Measurements from ENCODE around the gene MAP3K9. TPM values are rescaled to one million over a fixed set of nuclear protein-coding genes. Genes with fewer than 3 reads are reported as not detected.
A peak's percentile ranks its signal among the peaks of the same experiment; 100 is the strongest.

MAP3K9 gene
- polyA plus RNA-seq, 10 donors, result 0.17 to 0.98 (median 0.28) TPM

DNA sequence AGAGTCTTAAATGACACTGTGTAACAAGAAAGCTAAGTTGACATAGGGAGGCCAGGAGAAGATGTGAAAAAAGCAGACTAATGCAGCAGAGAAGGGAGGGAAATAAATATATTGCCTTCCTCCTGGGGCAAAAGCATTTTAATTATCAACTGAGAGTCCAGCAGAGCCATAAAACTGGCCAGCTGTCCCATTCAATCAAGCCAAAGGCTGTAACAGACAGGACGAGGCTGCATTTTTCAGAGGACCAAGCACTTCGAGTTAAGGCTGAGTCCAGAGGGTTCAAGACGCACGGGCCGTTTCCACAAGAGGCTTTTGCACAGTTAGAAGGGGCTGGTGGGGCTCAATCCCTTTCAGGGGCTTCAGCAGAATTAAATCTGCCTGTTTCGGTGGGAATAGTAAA lies 20.4 kb downstream of the MAP3K9 start:
- peak in 2 of 3 donors; percentile 23 to 34 for DNase-seq

DNA sequence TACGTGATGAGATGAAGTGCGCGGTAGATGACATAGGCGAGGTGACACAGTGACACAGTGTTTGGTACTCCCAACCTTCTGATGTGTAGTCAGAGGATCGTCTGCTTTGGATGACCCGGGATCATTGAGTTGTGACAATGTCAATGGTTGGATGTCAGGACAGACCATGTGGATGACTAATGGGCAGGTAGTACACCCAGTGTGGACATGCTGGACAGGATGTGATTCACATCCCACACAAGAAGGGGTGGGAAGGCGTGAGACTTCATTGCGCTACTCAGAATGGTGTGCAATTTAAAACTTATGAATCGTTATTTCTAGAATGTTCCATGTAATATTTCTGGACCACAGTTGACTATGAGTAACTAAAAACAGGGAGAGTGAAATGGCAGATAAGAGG lies 23.8 kb downstream of the MAP3K9 start:
- no peak for DNase-seq

DNA sequence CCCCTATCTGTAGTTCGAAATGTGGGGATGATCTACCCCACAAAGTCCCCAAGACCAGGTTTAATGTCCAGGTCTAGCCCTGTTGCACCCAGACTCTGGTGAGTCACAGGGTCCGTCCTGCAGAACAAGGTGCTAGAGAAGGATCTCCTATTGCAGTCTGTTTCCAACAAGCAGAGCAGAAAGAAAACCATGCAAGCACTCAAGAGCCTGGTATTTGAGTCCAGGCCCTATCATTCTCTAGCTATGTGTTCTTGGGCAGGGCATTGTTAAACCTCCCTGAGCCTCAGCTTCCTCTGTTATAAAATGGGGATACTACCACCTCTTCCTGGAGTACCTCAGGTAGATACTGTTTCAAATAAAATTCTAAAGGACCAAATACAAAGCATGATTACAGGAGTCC lies 24.4 kb downstream of the MAP3K9 start:
- DNase-seq, result no peak

DNA sequence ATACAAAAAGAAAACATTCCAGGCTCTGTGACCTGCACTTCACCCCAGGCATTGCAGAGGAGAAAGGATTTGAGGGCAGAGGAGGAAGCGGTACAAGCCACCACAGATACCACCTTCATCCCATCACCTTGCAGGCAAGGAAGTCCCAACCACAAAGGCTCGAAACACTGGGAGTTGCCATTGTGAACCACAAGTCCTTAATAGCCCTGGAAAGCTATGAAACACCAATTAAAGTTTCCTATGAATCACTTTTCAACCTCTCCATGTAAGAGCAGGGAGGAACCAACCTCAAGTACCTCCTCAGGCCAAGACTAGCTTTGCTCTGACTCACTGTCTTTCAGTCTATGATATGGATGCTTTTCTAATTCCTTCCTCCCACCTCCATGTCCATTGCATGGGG lies 27.0 kb downstream of the MAP3K9 start:
- DNase-seq, result peak in 1 of 3 donors; percentile 14

DNA sequence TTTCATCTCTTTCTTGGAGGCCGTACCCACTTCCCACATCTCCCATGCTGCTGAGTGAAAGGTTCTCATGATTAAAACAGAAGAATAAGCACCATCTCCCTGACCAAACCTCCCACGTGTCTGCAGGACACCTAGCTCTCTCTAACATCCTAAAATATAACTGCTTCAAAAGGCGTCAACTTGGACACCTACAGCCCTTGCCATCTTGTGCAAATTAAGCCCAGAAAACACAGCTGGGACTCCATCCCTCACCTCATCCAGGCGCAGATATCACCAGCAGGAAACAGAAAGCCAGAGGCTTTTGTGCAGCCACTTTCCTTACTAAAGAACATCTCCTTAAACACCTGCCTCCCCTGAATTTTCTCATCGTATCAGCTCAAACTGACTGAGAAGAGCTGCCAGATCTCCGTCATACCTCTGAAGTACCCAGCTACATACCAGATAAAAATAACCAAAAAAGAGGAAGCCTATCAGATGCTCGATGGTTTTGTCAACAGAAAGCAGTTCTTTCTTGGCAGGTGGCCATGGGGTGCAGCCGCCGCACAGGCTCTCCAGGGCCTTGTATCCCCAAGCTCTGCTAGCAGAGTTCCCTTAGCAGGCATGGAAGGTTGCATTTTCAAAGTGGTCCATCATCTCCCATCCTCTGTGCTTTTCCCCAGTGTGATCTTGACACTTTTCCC lies 28.8 kb downstream of the MAP3K9 start:
- peak in 1 of 3 donors; percentile 15 for DNase-seq

DNA sequence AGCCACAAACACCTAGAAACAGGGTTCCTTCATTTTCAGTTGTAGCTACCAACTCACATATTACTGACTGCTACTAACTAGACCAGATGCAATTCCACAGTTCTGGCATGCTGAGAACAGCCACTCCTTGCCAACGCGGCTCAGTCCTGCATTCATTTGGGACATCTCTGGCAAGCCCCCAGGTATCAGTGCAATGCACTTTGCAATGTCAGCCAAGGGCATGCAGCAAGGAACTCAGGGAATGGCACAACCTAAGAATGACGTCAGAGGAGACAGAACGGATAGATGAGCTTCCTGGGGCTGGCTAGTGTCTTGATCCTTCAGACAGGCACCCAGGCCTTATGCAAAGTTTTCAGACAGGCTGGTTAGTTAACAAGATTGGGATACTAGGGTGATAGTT lies 29.6 kb downstream of the MAP3K9 start:
- no peak for DNase-seq

DNA sequence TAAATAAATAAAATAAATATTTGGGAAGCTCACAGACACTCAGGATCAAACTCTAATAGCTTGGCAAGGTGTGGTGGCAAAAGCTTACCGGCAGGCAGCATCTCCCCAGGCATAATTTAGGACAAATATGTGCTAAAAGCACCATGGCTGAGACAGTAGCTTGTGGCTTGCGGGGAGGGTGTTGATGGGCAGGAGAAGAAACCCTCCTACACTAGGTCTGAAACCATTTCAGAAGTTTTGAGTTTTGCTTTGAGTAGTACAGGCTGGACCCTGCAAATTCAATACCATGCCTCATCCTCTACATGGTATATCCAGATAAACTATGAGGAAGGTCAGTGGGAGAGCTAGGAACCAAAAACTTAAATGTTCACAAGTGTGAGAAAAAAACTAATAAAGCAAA lies 33.1 kb downstream of the MAP3K9 start:
- no peak for DNase-seq

DNA sequence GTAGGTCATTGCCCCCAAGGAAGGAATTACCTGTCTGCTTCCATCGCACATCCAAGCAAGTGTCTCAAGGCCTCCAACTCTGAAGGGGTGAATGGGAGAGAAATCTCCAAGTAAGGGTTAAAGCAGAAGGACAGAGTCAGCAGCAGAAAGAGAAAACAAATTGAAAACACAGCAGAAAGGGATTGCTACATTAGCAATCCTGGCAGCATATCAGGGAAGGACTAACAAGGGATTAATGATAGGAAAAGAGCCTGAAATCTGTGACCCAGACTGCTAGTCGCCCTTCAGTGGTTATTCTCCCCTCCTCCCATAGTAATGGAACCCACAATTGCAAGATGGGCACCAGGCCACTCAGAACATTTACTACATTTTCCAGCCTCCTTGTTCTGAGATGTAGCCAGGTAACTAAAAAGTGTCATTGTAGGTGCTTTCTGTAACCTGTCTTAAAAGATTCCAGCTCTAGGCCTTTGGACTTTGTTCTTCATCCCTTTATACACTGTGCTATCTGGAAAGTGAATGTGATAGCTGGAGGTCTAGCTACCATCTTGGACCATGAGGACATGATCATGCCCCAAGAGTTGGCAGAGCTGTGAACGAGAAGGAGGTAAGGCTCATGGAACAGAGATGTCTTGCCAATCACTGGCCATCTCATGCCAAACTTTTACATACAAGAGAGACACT lies 36.0 kb downstream of the MAP3K9 start:
- no peak for DNase-seq

DNA sequence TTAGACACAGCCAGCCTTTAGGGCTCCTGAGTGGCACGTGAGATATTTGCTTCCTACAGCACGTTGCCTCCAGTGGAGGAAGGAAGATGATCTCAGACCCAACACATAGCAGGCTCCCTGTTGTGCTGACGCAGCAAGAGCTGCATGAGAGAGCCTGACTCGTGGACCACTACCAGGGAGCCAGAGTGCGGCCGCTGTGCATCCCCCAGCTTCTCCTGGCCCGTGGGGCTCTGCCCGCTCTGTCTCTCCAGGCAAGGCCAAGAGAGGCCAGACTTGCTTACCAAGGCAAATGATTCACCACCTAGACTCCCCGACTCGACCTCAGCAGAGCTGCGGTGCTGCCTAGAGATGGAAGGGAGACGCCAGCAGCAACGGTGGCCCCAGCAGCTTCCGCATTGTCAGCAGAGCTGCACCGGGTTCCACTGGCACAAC lies 37.5 kb downstream of the MAP3K9 start:
- peak in 2 of 3 donors; percentile 12 to 17 for DNase-seq

DNA sequence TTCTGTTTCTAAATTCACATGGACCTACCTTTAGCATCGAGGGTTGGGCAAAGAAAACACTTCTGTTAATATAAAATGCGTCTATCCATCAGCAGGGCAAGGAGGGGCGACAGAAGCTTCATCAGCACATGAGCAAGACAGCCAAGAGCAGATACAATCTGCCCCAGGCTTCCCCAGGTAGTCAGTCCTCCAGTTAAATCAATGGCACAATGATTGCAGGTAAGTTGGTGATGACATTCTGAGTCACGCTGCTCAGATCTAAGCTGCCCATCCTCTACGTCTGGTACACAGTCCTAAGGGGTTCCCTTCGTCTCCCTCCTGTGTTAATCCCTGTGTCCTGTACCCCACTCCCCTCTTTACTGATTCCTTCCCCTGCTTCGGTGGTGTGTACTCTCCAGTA lies 38.8 kb downstream of the MAP3K9 start:
- DNase-seq, result no peak

DNA sequence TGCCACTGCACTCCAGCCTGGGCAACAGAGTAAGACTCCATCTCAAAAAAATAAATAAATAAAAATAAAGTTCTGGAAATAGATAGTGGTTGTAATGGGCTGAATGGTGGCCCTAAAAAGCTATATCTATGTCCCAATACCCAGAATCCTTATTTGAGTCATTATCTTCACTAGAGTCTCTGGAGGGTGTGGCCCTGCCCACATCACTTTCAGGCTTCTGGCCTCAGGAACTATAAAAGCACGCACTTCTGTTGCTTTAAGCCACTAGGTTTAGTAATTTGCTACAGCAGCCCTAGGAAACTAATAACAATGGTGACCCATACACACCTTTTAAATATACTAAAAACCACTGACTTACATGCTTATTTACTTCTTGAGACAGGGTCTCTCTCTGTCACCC lies 49.9 kb downstream of the MAP3K9 start:
- DNase-seq, result no peak

DNA sequence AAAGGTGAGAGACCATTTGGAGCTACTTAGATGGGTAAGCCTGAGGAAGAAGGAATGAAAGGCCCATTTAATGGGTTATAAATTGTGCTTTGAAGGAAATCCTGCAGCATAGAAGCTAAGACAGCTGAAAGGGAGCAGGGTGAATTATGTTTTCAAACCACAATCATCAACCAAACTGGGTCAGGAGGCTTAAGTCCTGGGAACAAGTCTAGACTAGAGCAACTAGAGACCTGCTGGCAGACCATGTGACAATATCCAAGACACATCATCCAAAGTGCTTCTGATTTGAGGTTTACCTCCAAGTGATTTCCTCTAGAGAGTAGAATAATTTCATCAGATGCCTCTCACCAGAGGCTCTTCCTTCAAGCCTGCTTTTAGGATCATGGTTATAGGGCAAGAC lies 53.7 kb downstream of the MAP3K9 start:
- no peak for DNase-seq

DNA sequence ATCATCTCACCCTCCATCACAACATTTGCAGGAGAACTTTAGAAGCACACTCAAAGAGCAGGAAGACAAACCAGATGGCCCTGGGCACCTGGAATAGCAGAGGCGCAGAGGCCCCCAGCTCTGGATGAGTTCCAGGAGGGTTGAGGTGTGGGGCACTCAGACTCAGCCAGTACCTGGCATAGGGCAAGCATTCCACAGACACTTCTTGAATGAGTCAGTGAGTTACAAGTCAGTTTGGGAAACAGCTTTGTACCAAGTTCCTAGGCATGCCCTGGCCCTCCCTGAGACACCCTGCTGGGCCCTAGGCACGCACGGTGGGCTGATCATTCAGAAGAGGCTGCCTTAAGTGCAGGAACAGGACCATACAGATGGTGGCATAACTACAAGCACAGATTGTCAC lies 54.3 kb downstream of the MAP3K9 start:
- DNase-seq, result no peak

DNA sequence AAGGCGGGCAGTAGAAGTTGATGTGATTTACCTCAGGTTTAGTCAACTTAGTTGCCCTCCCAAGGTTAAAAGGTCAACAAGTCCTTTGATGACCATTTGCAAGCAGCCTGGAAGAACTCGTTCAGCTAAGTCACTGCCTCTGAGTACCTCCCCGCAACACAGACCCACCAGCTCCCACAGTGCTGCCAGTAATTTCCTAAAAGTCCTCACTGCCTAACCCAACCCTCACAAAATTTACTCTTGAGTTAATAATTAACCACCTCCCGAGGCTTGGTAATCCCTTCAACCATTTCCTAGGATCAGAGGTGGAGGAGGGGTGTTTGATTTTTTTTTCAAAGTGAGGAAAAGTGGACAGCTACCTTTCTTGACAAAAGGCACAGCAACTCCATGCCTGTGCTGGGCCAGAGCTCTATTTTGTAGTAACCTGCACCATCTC lies 55.8 kb downstream of the MAP3K9 start:
- no peak for DNase-seq

DNA sequence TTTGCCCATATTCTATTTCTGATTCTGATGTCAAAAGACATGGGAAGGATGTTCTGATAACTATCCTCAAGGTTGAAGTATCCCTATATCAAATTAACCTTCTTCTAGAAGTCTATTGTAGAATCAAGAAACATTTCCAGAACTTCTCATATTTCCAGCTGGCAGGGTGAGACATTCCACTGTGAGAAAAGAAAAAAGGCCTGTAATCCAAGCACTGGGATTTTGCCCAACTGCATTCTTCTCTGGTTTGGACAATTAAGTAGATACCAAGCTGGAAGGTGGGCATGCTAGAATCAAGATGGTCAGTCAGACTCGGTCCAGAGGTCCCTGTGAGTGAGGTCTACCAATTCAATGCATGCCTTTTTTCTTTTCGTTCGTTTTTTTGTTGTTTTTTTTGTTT lies 60.9 kb downstream of the MAP3K9 start:
- DNase-seq, result no peak

DNA sequence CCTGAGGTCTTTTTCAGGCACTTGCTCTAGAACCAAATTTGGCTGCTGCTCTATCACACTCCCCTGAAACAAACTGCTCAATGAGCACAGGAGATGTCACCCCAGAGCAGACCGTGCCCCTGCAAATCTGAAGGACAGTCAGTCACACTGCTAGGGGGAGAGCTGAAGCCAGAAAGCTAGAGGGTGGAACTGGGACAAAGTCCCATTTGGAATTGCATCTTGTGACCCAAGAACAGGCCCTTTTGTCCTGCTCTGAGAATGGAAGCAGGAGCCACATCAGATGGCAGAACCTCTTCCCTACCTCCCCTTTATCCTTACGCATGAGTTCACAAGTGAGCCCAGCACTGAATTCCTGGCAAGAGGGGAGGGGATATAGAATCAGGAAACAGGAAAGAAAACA lies 64.7 kb downstream of the MAP3K9 start:
- no peak for DNase-seq

DNA sequence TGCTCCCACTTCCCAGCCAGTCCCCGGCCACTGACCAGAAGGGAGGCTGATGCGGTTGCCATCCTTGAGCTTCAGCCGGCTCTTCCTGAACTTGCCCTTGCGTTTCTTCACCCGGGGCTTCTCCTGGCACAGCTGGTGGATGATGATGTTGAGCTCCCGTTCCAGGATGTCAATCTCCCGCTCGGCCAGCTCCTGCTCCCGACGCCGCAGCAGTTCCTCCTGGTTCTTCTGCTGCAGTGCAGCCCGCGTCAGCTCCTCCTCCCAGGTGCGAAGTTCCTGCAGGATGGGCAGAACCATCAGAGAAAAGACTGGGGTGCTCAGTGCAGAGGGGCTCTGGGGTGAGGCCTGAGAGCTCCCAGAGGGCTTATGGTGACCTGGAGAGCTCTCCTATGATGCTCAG lies 67.0 kb downstream of the MAP3K9 start:
- no peak for DNase-seq

DNA sequence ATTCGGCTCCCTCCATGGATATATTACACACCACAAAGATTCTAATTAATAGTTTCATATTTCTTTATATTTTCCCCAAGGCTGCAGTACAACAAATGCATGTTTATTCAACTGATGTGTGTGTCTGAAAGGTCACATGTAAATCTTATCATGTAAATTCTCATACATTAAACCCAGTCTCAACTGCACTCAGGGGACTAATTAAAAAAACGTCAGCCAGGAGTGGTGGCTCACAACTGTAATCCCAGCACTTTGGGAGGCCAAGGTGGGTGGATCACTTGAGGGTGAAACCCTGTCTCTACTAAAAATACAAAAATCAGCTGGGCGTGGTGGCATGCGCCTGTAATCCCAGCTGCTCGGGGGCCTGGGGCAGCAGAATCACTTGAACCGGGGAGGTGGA lies 67.8 kb downstream of the MAP3K9 start:
- no peak for DNase-seq

DNA sequence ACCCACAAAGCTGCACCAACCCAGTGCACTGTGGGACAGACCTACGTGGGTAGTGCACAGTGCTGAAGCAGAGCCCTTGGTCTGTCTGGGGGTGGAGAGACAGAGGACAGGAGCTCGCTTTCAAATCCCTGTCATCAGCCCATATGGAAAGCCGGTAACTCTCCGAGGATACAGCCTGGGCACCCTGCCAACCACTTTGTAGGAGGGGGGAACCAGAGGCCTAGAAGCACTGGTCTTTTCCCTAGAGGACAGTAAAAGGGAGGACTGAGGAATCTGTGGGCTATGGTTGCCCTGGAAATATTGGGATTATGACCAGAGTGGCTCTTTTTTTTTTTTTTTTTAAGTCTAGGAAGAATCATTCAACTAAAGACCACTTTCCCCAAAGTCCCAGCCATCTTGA lies 74.3 kb downstream of the MAP3K9 start:
- peak in 2 of 3 donors; percentile 11 to 12 for DNase-seq

DNA sequence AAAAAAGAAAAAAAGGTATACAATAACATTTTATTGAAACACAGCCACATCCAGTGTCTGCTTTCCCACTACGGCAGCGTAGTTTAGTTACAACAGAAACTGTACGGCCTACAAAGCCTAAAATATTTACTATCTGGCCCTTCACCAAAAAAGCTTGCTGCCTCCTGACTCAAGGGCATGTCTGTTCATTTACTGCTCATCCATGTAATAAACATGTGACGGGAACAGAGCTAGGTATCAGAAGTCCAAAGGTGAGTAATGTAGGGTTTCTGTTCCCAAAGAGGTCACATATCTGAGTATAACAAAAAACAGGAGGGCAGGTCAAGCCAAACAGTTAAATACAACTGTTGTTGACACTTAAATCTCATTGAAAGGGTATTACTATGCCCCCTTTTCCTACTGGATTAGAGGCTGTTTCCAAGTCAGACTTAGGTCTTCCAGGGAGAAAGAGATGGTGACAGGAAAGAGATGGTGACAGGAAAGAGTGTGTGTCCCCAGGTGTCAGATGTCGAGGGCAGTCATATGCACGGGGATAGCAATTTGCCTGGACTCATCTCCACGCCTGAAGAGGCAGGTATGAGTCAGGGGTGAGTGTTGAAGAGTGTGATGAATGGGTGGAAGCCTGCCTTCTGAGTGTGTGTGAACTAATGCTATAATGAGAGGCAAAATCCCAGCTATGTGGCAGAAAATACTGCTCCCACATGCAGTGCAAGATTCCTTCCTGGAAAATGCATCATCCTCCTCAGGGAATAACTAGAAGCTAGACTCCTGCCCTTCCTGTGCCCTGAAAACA lies 77.7 kb downstream of the MAP3K9 start:
- DNase-seq, result no peak

DNA sequence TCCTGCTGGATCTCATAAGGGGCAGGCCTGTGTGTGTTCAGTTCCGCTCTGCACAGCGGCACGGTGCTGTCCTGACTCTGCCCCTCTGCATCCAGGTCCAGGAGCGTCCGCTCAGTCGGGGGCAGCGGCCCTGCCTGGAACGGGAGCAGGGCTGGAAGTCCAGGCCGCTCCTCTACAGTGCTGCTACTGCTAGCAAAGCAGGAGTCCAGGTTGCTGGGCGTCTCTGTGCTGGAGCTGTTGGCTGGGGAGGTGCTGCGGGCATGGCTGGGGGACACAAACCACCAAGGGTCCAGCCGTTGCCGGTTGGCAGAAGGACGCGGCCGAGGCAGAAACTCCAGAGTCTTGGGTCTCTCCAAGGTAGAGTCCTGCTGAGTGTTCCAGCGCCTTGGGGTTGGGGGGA lies 78.9 kb downstream of the MAP3K9 start:
- DNase-seq, result no peak

DNA sequence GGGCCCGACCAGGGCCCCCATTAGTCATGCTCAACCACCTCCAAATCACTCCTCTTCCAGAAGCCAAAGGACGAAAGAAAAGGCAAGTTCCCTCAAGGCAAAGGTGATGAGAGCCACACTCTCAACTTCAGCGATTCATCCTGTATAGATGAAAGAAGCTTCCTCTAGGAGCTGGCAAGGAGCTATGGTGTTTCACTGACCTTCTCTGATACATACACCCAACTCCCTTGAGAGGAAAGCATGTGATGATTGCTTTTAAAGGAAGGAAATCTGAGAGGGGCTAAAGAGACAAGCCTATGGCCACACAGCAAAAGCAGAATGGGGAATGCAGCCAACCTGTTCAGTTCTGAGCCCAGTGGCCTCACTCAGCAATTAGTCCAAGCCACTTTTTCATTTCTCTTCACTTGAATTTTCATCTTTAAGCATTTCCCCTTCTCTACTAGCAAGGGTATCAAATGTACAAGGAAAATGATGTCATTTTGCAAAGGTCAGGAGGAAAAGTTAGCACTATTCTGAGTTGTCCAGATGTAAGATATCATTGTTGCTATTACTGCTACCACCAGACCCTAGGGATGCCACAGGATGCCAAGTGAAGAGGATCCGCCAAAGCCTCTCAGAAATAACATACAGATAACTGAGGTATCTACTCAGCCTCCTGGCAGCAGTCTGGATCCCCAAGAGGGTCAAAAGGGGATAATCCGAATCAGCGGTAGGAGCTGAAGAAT lies 82.5 kb downstream of the MAP3K9 start:
- DNase-seq, result peak in 1 of 3 donors; percentile 43
